ENCODE results near the gene PLCB1.

The PLCB1 gene

DNA sequence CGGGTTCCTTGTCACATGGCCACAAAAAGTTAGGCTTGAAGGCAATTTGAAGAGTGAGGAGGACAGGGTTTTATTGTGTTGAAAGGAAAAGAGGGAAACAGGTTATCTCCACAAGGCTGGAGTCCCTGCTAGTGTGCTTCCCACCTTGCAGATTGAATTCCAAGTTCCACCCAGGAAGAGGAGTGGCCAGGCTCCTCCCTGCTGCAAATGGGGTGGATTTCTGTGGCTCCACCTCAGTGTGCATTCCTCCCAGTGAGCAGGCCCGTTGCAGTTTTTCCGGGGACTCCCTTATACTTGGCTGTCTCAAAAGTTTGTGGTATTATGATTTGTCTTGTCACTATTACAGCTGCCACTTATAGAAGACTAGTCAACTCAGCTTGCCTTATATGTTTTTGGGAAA, 655.0 kb downstream of the PLCB1 start:
- no peak for DNase-seq (ENCODE audit: low read depth)
- H3K4me3 ChIP-seq (ENCODE audit: low read depth, low read length) = no peak overlapping the region
- TF ChIP-seq, protein P1, sequence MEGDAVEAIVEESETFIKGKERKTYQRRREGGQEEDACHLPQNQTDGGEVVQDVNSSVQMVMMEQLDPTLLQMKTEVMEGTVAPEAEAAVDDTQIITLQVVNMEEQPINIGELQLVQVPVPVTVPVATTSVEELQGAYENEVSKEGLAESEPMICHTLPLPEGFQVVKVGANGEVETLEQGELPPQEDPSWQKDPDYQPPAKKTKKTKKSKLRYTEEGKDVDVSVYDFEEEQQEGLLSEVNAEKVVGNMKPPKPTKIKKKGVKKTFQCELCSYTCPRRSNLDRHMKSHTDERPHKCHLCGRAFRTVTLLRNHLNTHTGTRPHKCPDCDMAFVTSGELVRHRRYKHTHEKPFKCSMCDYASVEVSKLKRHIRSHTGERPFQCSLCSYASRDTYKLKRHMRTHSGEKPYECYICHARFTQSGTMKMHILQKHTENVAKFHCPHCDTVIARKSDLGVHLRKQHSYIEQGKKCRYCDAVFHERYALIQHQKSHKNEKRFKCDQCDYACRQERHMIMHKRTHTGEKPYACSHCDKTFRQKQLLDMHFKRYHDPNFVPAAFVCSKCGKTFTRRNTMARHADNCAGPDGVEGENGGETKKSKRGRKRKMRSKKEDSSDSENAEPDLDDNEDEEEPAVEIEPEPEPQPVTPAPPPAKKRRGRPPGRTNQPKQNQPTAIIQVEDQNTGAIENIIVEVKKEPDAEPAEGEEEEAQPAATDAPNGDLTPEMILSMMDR (IDR thresholded peaks at IDR 0.05; ENCODE audit: low read depth, low read length, missing control alignments) = no peak

DNA sequence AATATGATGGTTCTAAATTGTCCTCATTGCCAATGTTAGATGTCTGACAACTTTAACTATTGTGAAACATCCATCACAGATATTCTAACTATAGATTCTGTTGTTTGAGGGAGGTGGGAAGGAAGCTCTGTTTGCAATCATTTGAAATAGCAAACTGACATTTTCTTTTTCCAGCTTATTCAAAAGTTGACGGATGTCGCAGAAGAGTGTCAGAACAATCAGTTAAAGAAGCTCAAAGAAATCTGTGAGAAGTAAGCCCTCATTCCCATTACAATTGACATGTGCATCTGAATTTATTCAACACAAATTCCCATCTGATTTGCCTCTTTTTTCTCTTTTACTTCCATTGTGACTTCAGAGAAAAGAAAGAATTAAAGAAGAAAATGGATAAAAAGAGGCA, 656.2 kb downstream of the PLCB1 start:
- H3K4me3 ChIP-seq (ENCODE audit: low read depth, low read length) = no peak overlapping the region
- DNase-seq (ENCODE audit: low read depth) = no peak
- TF ChIP-seq, protein P1 (IDR thresholded peaks at IDR 0.05; ENCODE audit: low read depth, low read length, missing control alignments) = no peak

DNA sequence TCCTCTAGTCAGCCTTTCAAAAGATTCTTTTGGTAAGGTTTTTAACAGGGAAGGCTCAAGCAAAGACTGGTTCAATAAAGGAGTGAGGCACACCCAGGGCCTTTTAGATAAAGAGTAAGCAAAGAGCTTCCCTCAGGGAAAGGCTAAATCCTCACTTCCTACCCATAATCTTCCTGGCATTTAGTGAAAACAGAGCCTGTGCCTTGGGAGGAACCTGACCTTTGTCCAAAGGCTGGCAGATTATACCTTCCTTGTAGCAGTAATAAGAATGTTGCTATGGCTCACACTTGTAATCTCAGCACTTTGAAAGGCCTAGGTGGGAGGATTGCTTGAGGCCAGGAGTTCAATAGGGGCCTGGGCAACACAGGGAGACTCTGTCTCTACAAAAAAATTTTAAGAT, 656.8 kb downstream of the PLCB1 start:
- no peak overlapping the region for H3K4me3 ChIP-seq (ENCODE audit: low read depth, low read length)
- TF ChIP-seq, protein P1 (IDR thresholded peaks at IDR 0.05; ENCODE audit: low read depth, low read length, missing control alignments) = no peak
- DNase-seq (ENCODE audit: low read depth) = no peak

DNA sequence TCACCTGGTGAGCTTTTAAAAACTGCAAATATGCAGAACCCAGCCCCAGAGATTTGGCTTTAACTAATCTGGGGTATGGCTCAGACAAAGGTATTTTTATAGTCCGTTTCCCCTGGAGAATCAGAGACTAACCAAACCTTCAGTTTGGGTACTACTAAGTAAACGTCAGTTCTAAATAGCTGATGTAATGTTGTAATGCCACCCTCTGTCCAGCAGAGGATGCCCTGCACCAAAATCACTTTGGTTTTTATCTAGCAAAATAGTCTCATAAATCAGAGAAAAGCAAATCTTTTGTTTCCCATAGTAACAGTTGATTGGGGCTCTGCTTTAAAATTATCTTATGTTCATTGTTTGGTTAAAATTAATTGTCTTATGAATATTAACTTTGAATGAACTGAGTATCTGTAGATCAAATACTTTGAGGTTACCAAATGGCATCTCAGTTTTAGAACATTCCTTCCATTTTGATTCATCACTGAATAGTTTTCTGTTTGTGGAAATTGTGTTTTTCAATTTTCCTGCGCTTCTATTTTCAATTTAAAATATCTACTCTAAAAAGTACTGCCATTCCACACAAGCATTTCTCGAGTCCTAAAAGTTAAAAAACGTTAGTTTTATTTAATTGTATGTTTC, 658.5 kb downstream of the PLCB1 start:
- TF ChIP-seq, protein P1 (IDR thresholded peaks at IDR 0.05; ENCODE audit: low read depth, low read length, missing control alignments) = peak; percentile 98
- H3K4me3 ChIP-seq (ENCODE audit: low read depth, low read length) = no peak overlapping the region
- DNase-seq (ENCODE audit: low read depth) = no peak

DNA sequence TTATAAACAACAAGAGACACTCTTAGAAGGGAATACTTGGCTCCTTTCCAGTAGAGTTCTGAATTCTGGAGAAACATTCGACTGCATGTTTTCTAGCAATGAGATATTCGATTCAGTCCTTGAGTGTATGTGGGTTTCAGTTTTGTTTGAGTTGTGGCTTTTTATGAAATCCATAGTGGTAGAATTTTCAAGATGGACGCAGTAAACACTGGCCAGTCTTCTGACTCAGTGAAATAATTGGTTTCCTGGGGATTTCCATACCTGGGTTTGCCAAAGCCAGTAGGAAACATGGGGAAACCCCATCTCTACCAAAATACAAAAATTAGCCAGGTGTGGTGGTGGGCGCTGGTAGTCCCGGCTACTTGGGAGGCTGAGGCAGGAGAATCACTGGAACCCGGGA, 663.3 kb downstream of the PLCB1 start:
- TF ChIP-seq, protein P1 (IDR thresholded peaks at IDR 0.05; ENCODE audit: low read depth, low read length, missing control alignments) = no peak

DNA sequence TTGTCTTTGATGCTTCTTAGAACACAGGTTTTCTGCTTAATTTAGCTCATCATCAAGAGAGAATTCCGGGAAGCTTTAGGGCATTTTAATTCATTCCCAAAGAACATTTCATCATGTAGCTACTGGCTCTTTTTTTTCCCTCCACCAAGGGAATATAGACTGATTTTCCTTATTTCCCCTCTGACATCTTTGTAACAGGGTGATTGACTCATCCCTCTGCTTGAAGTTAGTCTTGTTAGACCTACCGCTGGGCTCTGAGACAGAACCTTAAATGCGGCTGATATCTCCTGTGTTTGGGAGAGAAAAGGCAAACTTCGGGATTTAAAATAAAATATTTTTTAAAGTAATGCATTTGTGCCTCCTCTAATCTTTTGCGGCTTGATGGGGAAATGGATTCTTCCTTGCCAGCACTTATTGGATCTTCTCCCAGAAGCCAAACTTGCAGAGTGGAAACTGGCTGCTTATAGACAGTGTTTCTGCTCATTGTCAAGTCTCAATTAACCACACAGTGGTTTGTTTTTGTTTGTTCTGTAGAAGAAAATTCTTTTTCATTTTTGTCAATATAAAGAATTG, 664.1 kb downstream of the PLCB1 start:
- TF ChIP-seq, protein P1 (IDR thresholded peaks at IDR 0.05; ENCODE audit: low read depth, low read length, missing control alignments) = no peak
- DNase-seq (ENCODE audit: low read depth) = no peak
- H3K4me3 ChIP-seq (ENCODE audit: low read depth, low read length) = no peak overlapping the region

More for the DNA sequence above, 663.3 kb downstream of the PLCB1 start:
- no peak for DNase-seq (ENCODE audit: low read depth)
- no peak overlapping the region for H3K4me3 ChIP-seq (ENCODE audit: low read depth, low read length)

DNA sequence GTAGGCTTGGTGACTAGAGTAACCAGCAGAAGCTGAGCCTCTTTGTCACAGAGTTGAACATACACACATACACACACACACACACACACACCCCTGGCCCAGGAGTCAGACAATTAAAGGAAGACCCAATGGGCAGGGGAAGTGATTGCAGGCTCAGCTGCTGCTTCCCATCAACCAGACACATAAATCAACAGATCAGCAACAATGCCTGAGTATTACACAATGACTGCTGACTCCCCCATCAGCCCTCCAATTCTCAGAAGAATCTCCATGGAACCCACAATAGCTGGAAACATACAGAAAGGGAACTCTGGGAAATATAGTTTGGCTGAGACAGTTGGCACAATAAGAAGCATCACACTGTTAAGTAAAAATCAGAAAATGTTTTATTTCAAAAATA, 666.4 kb downstream of the PLCB1 start:
- TF ChIP-seq, protein P1 (IDR thresholded peaks at IDR 0.05; ENCODE audit: low read depth, low read length, missing control alignments) = no peak
- no peak for DNase-seq (ENCODE audit: low read depth)
- no peak overlapping the region for H3K4me3 ChIP-seq (ENCODE audit: low read depth, low read length)
